HEK293T (cell line): ENCODE results near the gene CD99.

Experiments
- ARNT ChIP-seq: fragments of 450-650 bp; IDR thresholded peaks from 2 replicates; pipeline ENCODE4 v1.6.1; 2017; ENCODE audit warnings: mild to moderate bottlenecking
- BHLHE40 ChIP-seq: fragments of 450-650 bp; IDR thresholded peaks from 2 replicates; pipeline ENCODE4 v1.6.1; 2016; ENCODE audit warnings: mild to moderate bottlenecking, moderate library complexity, borderline replicate concordance
- CTBP1 ChIP-seq: fragments of 450-650 bp; IDR thresholded peaks from 2 replicates; pipeline ENCODE4 v1.6.1; 2016; ENCODE audit warnings: borderline replicate concordance
- ELF4 ChIP-seq: fragments of 450-650 bp; IDR thresholded peaks from 2 replicates; pipeline ENCODE4 v1.6.1; 2017; ENCODE audit warnings: antibody characterized with exemption
- FOXA1 ChIP-seq: fragments of 450-650 bp; IDR thresholded peaks from 2 replicates; pipeline ENCODE4 v1.6.1; 2016; ENCODE audit warnings: mild to moderate bottlenecking
- FOXK2 ChIP-seq: fragments of 450-650 bp; IDR thresholded peaks from 2 replicates; pipeline ENCODE4 v1.6.1; 2016; ENCODE audit warnings: mild to moderate bottlenecking
- FOXM1 ChIP-seq: fragments of 450-650 bp; IDR thresholded peaks from 2 replicates; pipeline ENCODE4 v1.6.1; 2017; ENCODE audit warnings: mild to moderate bottlenecking, borderline replicate concordance
- HDGF ChIP-seq: fragments of 450-650 bp; IDR thresholded peaks from 2 replicates; pipeline ENCODE4 v1.6.1; 2017; ENCODE audit warnings: antibody characterized with exemption, borderline replicate concordance
- L3MBTL2 ChIP-seq: fragments of 450-650 bp; conservative IDR thresholded peaks from 2 replicates; pipeline ENCODE4 v1.6.1; 2016; ENCODE audit warnings: mild to moderate bottlenecking
- NFRKB ChIP-seq: fragments of 450-650 bp; IDR thresholded peaks from 2 replicates; pipeline ENCODE4 v1.6.1; 2016; ENCODE audit warnings: mild to moderate bottlenecking, moderate library complexity
- SP1 ChIP-seq: fragments of 450-650 bp; IDR thresholded peaks from 2 replicates; pipeline ENCODE4 v1.6.1; 2017
- SUZ12 ChIP-seq: fragments of 450-650 bp; IDR thresholded peaks from 2 replicates; pipeline ENCODE4 v1.6.1; 2016; ENCODE audit warnings: mild to moderate bottlenecking
- TARDBP ChIP-seq: fragments of 450-650 bp; IDR thresholded peaks from 2 replicates; pipeline ENCODE4 v1.6.1; 2016
- ZNF384 ChIP-seq: fragments of 450-650 bp; IDR thresholded peaks from 2 replicates; pipeline ENCODE4 v1.6.1; 2016

GRCh38 chrX:2678583-2678982 is 12.5 kb upstream of the CD99 start:
- TF ChIP-seq BHLHE40 (no peak), FOXM1 (no peak), ZNF384 (no peak), L3MBTL2 (no peak), SUZ12 (no peak), CTBP1 (no peak), FOXA1 (no peak), SP1 (no peak), NFRKB (no peak), ELF4 (no peak), TARDBP (no peak), HDGF (no peak), ARNT (no peak), FOXK2 (no peak)
